Measurements from ENCODE around the gene FIP1L1. TPM values are rescaled to one million over a fixed set of nuclear protein-coding genes. Genes with fewer than 3 reads are reported as not detected.
A peak's percentile ranks its signal among the peaks of the same experiment; 100 is the strongest.

Gene FIP1L1
- total and polyA plus RNA-seq, 9 of the 15 experiments (the other 6 are each of a cell fraction or from before 2014, with no cell fraction given), result 34.6 to 137 (median 72.0) TPM

DNA sequence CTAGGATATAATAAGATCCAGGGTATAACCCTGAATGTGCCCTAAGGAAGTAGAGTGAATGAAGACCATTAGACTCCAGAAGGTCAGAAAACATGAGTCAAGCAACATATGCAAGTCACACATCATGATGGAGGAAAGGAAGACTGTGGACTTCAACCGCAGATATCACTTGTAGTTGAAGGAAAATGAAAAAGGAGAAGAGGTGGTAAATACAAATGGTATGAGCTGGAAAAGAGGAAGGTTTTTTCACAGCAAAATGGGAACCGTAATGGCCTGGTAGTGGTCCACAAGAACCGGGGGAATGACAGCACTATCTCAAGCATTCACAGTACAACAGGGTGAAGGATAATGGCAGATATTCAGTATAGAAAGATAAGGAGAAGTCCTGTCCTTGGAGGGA is 6.4 kb upstream of the FIP1L1 start (continued):
- TF ChIP-seq, protein P1, sequence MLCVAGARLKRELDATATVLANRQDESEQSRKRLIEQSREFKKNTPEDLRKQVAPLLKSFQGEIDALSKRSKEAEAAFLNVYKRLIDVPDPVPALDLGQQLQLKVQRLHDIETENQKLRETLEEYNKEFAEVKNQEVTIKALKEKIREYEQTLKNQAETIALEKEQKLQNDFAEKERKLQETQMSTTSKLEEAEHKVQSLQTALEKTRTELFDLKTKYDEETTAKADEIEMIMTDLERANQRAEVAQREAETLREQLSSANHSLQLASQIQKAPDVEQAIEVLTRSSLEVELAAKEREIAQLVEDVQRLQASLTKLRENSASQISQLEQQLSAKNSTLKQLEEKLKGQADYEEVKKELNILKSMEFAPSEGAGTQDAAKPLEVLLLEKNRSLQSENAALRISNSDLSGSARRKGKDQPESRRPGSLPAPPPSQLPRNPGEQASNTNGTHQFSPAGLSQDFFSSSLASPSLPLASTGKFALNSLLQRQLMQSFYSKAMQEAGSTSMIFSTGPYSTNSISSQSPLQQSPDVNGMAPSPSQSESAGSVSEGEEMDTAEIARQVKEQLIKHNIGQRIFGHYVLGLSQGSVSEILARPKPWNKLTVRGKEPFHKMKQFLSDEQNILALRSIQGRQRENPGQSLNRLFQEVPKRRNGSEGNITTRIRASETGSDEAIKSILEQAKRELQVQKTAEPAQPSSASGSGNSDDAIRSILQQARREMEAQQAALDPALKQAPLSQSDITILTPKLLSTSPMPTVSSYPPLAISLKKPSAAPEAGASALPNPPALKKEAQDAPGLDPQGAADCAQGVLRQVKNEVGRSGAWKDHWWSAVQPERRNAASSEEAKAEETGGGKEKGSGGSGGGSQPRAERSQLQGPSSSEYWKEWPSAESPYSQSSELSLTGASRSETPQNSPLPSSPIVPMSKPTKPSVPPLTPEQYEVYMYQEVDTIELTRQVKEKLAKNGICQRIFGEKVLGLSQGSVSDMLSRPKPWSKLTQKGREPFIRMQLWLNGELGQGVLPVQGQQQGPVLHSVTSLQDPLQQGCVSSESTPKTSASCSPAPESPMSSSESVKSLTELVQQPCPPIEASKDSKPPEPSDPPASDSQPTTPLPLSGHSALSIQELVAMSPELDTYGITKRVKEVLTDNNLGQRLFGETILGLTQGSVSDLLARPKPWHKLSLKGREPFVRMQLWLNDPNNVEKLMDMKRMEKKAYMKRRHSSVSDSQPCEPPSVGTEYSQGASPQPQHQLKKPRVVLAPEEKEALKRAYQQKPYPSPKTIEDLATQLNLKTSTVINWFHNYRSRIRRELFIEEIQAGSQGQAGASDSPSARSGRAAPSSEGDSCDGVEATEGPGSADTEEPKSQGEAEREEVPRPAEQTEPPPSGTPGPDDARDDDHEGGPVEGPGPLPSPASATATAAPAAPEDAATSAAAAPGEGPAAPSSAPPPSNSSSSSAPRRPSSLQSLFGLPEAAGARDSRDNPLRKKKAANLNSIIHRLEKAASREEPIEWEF (CRISPR knock-in tag; IDR thresholded peaks at IDR 0.05), result no peak
- TF ChIP-seq ZNF274 (IDR thresholded peaks at IDR 0.05; ENCODE audit: borderline replicate concordance, low read depth, low read length), result no peak
- no peak for TF ChIP-seq NONO (IDR thresholded peaks at IDR 0.05; ENCODE audit: low read depth in 2 of 2, low read length in 1 of 2)
- no peak for TF ChIP-seq ZNF197 (CRISPR knock-in tag; IDR thresholded peaks at IDR 0.05; ENCODE audit: low read depth)
- TF ChIP-seq ATF7 (IDR thresholded peaks at IDR 0.05), result no peak
- TF ChIP-seq, protein P2, sequence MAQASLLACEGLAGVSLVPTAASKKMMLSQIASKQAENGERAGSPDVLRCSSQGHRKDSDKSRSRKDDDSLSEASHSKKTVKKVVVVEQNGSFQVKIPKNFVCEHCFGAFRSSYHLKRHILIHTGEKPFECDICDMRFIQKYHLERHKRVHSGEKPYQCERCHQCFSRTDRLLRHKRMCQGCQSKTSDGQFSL (CRISPR knock-in tag; IDR thresholded peaks at IDR 0.05), result no peak
- TF ChIP-seq, protein P2 (tag; IDR thresholded peaks at IDR 0.05), result no peak
- TF ChIP-seq BHLHE40 (IDR thresholded peaks at IDR 0.05; ENCODE audit: low read length), result no peak
- TF ChIP-seq ZNF184 (CRISPR knock-in tag; IDR thresholded peaks at IDR 0.05), result no peak
- TF ChIP-seq NFE2 (IDR thresholded peaks at IDR 0.05; ENCODE audit: low read depth), result peak; percentile 32; the same call in 1 of the 2 replicates
- no peak for TF ChIP-seq ZNF124 (CRISPR knock-in tag; IDR thresholded peaks at IDR 0.05)
- no peak for TF ChIP-seq WHSC1 (IDR thresholded peaks at IDR 0.05; ENCODE audit: low read length)
- no peak for TF ChIP-seq ZNF57 (CRISPR knock-in tag; IDR thresholded peaks at IDR 0.05)
- TF ChIP-seq, protein P3, sequence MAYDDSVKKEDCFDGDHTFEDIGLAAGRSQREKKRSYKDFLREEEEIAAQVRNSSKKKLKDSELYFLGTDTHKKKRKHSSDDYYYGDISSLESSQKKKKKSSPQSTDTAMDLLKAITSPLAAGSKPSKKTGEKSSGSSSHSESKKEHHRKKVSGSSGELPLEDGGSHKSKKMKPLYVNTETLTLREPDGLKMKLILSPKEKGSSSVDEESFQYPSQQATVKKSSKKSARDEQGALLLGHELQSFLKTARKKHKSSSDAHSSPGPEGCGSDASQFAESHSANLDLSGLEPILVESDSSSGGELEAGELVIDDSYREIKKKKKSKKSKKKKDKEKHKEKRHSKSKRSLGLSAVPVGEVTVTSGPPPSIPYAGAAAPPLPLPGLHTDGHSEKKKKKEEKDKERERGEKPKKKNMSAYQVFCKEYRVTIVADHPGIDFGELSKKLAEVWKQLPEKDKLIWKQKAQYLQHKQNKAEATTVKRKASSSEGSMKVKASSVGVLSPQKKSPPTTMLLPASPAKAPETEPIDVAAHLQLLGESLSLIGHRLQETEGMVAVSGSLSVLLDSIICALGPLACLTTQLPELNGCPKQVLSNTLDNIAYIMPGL (CRISPR knock-in tag; IDR thresholded peaks at IDR 0.05), result no peak
- 0 out of 2 replicates have a peak, but pooled peaks have one; percentile 20 for TF ChIP-seq NFRKB (IDR thresholded peaks at IDR 0.05; ENCODE audit: low read depth)
- TF ChIP-seq, protein P4, sequence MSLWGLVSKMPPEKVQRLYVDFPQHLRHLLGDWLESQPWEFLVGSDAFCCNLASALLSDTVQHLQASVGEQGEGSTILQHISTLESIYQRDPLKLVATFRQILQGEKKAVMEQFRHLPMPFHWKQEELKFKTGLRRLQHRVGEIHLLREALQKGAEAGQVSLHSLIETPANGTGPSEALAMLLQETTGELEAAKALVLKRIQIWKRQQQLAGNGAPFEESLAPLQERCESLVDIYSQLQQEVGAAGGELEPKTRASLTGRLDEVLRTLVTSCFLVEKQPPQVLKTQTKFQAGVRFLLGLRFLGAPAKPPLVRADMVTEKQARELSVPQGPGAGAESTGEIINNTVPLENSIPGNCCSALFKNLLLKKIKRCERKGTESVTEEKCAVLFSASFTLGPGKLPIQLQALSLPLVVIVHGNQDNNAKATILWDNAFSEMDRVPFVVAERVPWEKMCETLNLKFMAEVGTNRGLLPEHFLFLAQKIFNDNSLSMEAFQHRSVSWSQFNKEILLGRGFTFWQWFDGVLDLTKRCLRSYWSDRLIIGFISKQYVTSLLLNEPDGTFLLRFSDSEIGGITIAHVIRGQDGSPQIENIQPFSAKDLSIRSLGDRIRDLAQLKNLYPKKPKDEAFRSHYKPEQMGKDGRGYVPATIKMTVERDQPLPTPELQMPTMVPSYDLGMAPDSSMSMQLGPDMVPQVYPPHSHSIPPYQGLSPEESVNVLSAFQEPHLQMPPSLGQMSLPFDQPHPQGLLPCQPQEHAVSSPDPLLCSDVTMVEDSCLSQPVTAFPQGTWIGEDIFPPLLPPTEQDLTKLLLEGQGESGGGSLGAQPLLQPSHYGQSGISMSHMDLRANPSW (CRISPR knock-in tag; IDR thresholded peaks at IDR 0.05), result no peak
- no peak for TF ChIP-seq SRF (CRISPR knock-in tag; IDR thresholded peaks at IDR 0.05)
- TF ChIP-seq PRMT5 (CRISPR knock-in tag; IDR thresholded peaks at IDR 0.05), result no peak
- TF ChIP-seq NR3C1 (CRISPR knock-in tag; IDR thresholded peaks at IDR 0.05), result no peak
- TF ChIP-seq TCF3 (CRISPR knock-in tag; IDR thresholded peaks at IDR 0.05), result peak; percentile 13; the same call in 1 of the 2 replicates

Measured in K562 (cell line).